ENCODE data around the gene FARP1.
"Not testable (repeated sequence)": the region's sequence is repeated elsewhere in the genome, so short reads cannot be mapped to it uniquely, and the experiment has no call there.

Gene FARP1

GRCh38 chr13:98345107-98345935 is 202.4 kb downstream of the FARP1 start:
- DNase-seq, result no peak

GRCh38 chr13:98346904-98347636 is 204.2 kb downstream of the FARP1 start:
- no peak for DNase-seq

GRCh38 chr13:98347756-98348155 is 204.9 kb downstream of the FARP1 start:
- no peak for DNase-seq

GRCh38 chr13:98348466-98349200 is 205.7 kb downstream of the FARP1 start:
- no peak for DNase-seq

- DNase-seq, result no peak
Observed at GRCh38 chr13:98349731-98350305, 206.9 kb downstream of the FARP1 start.

- DNase-seq, result no peak
Observed at GRCh38 chr13:98350746-98351330, 207.9 kb downstream of the FARP1 start.

GRCh38 chr13:98351636-98352035 is 208.7 kb downstream of the FARP1 start:
- DNase-seq, result no peak

- DNase-seq, result no peak
Observed at GRCh38 chr13:98352226-98352625, 209.3 kb downstream of the FARP1 start.

GRCh38 chr13:98353750-98354149 is 210.9 kb downstream of the FARP1 start:
- no peak for DNase-seq

- DNase-seq, result no peak
Observed at GRCh38 chr13:98358937-98359336, 216.0 kb downstream of the FARP1 start.

- no peak for DNase-seq
Observed at GRCh38 chr13:98360545-98360944, 217.7 kb downstream of the FARP1 start.

- DNase-seq, result no peak
Observed at GRCh38 chr13:98363326-98363725, 220.4 kb downstream of the FARP1 start.

GRCh38 chr13:98364179-98364578 is 221.3 kb downstream of the FARP1 start:
- DNase-seq, result no peak

GRCh38 chr13:98364647-98365046 is 221.8 kb downstream of the FARP1 start:
- DNase-seq, result no peak

GRCh38 chr13:98365302-98365701 is 222.4 kb downstream of the FARP1 start:
- no peak for DNase-seq

- DNase-seq, result no peak
Observed at GRCh38 chr13:98366010-98366409, 223.1 kb downstream of the FARP1 start.

GRCh38 chr13:98366443-98366842 is 223.5 kb downstream of the FARP1 start:
- DNase-seq, result no peak

GRCh38 chr13:98366959-98367358 is 224.1 kb downstream of the FARP1 start:
- no peak for DNase-seq

GRCh38 chr13:98368019-98368418 is 225.1 kb downstream of the FARP1 start:
- no peak for DNase-seq

- not testable (repeated sequence) for DNase-seq
Observed at GRCh38 chr13:98369520-98369919, 226.6 kb downstream of the FARP1 start.

- DNase-seq, result no peak
Observed at GRCh38 chr13:98370261-98370660, 227.4 kb downstream of the FARP1 start.

- no peak for DNase-seq
Observed at GRCh38 chr13:98370806-98371515, 228.1 kb downstream of the FARP1 start.

All from GF-D8 (cell line).